GM19467 (cell line): ENCODE measurements around the gene LPAR6.
"Not testable (repeated sequence)": the region's sequence is repeated elsewhere in the genome, so short reads cannot be mapped to it uniquely, and the experiment has no call there.

Experiments
- ATAC-seq: cut with Tn5 transposase; IDR thresholded peaks from one replicate; pipeline ENCODE4 v1.9.1; 2021; ENCODE audit warnings: mild to moderate bottlenecking, moderate library complexity; ENCODE audit not compliant: unreplicated experiment

LPAR6 gene

GRCh38 chr13:48422003-48422402 is 9.1 kb upstream of the LPAR6 start:
- ATAC-seq, result not testable (repeated sequence)

- ATAC-seq, result no peak
Measured at GRCh38 chr13:48415516-48415915, 2.6 kb upstream of the LPAR6 start.

- ATAC-seq, result no peak
Measured at GRCh38 chr13:48414501-48414900, 1.6 kb upstream of the LPAR6 start.

- no peak for ATAC-seq
Measured at GRCh38 chr13:48411841-48412531, 927 bp downstream of the LPAR6 start.

DNA sequence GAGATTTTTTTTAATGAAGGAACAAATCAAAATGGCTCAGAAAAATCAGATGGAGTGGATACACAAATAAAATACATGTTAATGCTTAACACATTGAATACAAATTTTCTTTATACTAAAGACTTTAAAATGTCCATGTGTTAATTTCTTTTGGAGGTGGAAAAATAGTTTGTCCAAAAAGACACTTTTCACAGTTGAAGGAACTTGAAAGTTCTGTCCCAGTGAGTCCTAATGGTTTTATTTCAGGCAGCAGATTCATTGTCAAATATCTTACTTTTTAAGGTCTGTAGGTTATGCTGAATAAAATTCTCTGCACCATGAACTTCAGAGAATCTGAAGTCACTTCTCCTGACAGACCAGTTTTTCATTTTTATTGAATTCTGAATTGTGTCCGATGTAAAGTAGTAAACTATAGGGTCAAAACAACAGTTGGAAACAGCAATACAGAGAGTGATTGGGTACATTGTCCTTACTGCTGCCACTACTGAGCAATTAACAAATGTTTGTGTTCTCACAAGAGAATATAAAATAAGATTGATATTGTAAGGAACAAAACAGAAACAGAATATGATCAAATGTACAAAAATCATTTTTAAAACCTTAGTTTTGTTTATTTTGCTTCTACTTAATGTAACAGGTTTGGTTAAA is 1.6 kb downstream of the LPAR6 start:
- ATAC-seq, result no peak

DNA sequence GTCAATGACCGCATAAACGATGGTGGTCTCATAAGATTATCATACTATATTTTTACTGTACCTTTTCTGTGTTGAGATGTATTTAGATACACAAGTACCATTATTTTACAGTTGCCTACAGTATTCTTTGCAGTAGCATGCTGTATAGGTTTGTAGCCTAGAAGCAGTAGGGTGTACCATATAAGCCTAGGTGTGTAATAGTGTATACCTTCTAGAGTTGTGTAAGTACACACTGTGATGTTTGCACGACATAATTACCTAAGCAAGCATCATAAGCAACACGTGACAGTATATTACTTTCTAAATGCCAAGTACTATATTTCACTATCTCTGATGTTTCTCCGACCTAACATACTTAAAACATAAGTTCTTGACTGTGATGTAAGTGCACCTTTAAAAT is 2.7 kb downstream of the LPAR6 start:
- ATAC-seq, result no peak

DNA sequence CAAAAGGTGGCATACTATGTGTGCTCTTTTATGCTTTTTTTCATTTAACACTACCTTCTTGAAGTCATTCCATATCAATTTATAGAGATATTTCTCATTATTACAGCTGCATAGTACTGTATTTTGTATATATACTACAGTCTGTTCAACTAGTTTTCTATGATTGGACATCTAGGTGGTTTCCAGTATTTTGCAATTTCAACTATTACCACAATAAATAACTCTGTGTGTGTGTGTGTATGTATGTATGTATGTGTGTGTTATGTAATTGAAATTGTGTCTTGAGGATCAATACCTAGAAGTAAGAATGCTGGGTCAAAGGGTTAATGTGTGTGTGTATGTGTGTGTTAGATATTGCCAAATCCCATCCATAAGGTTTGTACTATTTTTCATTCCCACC is 7.0 kb downstream of the LPAR6 start:
- no peak for ATAC-seq

GRCh38 chr13:48404952-48405351 is 8.0 kb downstream of the LPAR6 start:
- no peak for ATAC-seq

DNA sequence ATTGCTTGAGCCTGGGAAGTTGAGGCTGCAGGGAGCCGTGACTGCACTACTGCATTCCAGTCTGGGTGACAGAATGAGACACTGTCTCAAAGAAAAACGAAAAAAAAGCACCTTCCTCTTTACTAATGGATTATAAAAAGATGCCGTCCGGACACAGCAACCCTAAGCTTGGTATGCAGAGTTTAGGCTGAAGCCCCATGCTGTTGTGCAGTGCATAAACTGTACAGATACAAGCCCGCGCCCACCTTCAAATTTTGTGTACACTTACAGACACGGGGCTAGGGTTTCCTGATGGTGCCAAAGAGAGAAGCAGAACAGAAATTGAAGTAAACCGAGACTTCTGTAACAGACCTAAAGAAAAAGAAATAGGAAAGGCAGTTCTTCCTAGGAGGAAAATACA is 9.0 kb downstream of the LPAR6 start:
- no peak for ATAC-seq

GRCh38 chr13:48403151-48403631 is 9.7 kb downstream of the LPAR6 start:
- ATAC-seq, result no peak

DNA sequence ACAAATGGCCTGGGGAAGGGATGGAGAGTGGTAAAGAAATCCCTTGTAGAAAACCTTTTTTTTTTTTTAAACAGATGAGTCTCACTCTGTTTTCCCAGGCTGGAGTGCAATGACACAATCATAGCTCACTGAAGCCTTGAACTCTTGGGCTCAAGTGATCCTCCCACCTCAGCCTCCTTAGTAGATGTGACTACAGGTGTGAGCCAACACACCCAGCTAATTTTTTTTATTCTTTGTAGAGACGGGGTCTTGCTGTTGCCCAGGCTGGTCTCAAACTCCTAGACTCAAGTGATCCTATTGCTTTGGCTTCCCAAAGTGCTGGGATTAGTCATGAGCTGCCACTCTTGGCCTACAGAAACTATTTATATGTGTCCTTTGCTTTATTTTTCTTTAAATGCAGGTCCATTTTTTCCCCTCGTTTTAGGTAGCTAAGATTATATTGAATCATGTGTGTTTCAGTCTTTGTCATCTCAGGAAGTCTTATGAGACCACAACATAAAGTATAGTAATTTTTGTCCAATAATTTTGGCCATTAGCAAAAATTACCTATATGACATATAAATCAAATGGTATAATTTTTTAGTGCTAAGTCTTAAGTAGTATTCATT is 10.5 kb downstream of the LPAR6 start:
- ATAC-seq, result no peak

DNA sequence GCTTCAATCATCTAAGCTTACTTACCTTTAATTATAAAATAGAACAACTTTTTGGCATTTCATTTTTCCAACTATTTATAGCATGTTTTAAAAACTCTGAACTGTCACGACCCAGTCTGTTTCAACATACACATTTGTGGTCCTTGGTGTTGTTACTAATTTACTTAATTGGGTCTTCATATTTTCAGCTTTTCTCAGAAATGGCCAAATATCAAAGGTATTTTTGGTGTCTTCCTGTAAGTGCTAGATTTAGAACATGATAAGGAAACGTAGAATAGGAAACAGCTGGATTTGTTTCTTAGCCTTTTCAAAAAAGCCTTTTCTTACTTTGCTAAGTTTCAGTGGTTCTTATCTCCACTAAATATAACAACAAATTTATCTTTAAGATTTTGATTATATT is 11.4 kb downstream of the LPAR6 start:
- ATAC-seq, result no peak

DNA sequence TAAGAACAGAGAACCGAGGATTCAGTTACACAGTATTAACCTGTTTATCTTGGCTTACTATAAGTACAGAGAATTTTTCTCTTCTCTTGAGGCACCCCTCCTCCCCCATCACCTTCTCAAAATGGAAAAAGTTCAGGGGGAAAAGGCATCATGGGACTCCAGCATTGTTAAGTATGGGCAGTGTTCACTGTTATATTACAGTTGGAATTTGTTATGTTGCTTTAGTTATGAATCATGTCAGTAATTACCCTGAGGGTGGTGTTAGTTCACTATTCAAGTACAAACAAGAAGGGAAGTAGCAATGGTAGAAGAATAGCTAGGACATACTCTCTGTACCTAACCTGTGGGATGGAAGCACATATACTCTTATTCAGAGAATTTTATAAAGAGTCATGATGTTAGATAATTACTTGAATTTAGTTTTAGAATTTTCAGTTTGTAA is 12.0 kb downstream of the LPAR6 start:
- no peak for ATAC-seq

- no peak for ATAC-seq
Measured at GRCh38 chr13:48400090-48400694, 12.7 kb downstream of the LPAR6 start.

- no peak for ATAC-seq
Measured at GRCh38 chr13:48398450-48399095, 14.3 kb downstream of the LPAR6 start.

- ATAC-seq, result no peak
Measured at GRCh38 chr13:48397744-48398143, 15.2 kb downstream of the LPAR6 start.

DNA sequence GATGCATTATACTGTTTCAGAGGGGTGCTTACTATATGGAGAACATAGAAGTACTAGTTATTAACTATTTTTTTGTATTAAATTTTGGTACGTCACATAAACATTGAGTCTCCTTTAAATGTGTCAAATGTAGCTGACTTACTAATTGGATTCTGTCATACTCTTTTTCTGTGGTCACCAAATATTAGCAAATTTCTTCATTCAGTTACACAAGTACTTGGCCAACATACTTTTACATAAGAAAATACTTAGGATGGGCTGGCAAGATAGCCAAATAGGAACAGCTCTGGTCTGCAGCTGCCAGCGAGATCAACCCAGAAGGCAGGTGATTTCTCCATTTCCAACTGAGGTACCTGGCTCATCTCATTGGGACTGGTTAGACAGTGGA is 19.2 kb downstream of the LPAR6 start:
- no peak for ATAC-seq

DNA sequence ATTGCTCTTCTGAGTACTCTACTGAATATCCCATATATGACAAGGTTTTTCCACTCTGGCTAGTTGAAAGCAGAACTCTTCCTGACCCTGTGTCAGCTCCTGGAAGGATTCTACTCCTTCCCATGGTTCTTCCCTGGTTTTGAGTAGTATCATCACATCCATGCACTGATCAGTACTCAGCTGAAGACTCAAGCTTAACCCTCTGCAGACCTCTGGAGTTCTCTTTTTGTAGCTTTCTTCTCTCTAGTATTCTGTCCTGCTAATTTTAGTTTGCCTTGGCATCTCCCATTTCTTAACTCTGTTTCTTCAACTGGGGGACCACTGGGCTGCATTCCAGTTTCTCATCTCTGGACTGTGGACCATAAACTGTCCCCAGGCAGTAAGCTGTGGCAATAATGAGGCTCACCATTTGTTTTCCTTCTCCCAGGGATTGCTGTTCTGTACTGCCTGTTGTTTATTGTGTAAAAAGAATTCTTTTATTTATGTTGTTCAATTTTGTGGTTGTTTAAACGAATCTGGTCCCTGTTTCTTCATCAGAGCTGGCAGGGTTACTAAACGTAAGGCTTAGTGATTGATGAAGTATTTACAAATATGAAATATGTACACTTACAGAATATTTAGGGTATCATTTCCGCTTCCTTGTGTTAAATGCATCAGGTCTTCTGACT is 19.7 kb downstream of the LPAR6 start:
- ATAC-seq, result no peak

- no peak for ATAC-seq
Measured at GRCh38 chr13:48391257-48391656, 21.7 kb downstream of the LPAR6 start.

GRCh38 chr13:48386816-48387215 is 26.1 kb downstream of the LPAR6 start:
- ATAC-seq, result no peak

GRCh38 chr13:48383384-48383783 is 29.5 kb downstream of the LPAR6 start:
- no peak for ATAC-seq
